HCT116 (cell line): Measurements from ENCODE around the gene MYL12B. TPM values are rescaled to one million over a fixed set of nuclear protein-coding genes. Genes with fewer than 3 reads are reported as not detected.

Experiments used
- ATAC-seq: fragments of 200-7000 bp; cut with Tn5 transposase; 2 replicates; pipeline ENCODE4 v1.9.1; 2020; ENCODE audit warnings: mild to moderate bottlenecking, moderate library complexity
- BruUV-seq: library from RNA; stranded (reverse); fragments of 400-500 nt; replicated peaks from 2 replicates; lab custom pipeline; 2021; lab: Mats Ljungman, UMichigan
- CTCF ChIA-PET: fragments of 300-600 bp; sonication (Branson Sonifier 250); formaldehyde crosslinking; loops from one replicate; lab custom pipeline; 2021; ENCODE audit warnings: antibody characterized with exemption; lab: Charles Lee
- POLR2A ChIA-PET: fragments of 300-600, 350-600 bp; sonication (Branson Sonifier 250); formaldehyde crosslinking; loops from one replicate; lab custom pipeline; 2021; ENCODE audit warnings: antibody characterized with exemption; lab: Charles Lee
- RAD21 ChIA-PET, 2 experiments: fragments of 300-600 bp; sonication (Branson Sonifier 250); formaldehyde crosslinking; loops; one replicate each; lab custom pipeline; 2023; ENCODE audit warnings: low total read pairs in 2 of 2; ENCODE audit not compliant: uncharacterized antibody in 2 of 2, unreplicated experiment in 2 of 2, low non-redundant PET in 1 of 2; lab: Charles Lee
- DNase-seq: peaks from one replicate; pipeline ENCODE4 v3.0.0-alpha.2; 2010; ENCODE audit warnings: low read depth, low spot score
- H2AFZ ChIP-seq: fragments of 200-600 bp; shearing (Covaris generic), sonication (generic); 2 replicates; pipeline ENCODE4 v1.6.1; 2017; ENCODE audit warnings: low read depth, mixed run types, mixed read lengths, antibody characterized with exemption, low read length; ENCODE audit not compliant: poor library complexity, severe bottlenecking
- H3K27ac ChIP-seq: 2 replicates; pipeline ENCODE4 v1.5.1; 2012; ENCODE audit warnings: low read depth, low read length
- H3K27me3 ChIP-seq: fragments of 200-600 bp; sonication (generic); 2 replicates; pipeline ENCODE4 v1.6.1; 2016; ENCODE audit warnings: mixed run types, low read length, mixed read lengths; ENCODE audit not compliant: insufficient read depth
- H3K36me3 ChIP-seq, 2 experiments: fragments of 200-500 bp in 1 of 2; fragments of 200-600 bp in 1 of 2; sonication (Bioruptor generic) in 1 of 2; sonication (generic) in 1 of 2; 2 replicates each; pipeline versions ENCODE4 v1.5.1 to v1.6.1; 2014 to 2016; ENCODE audit warnings: low read length in 2 of 2, inconsistent platforms in 1 of 2, mixed read lengths in 1 of 2, mixed run types in 1 of 2; ENCODE audit not compliant: insufficient read depth in 2 of 2, control insufficient read depth in 1 of 2
- H3K4me1 ChIP-seq, 2 experiments: fragments of 200-600 bp in 1 of 2; sonication (generic) in 1 of 2; 2 replicates each; pipeline versions ENCODE4 v1.5.1 to v1.6.1; 2012 to 2017; ENCODE audit warnings: low read length in 2 of 2, inconsistent platforms in 1 of 2, mild to moderate bottlenecking in 1 of 2, mixed read lengths in 1 of 2, mixed run types in 1 of 2, moderate library complexity in 1 of 2; ENCODE audit not compliant: insufficient read depth in 2 of 2, control insufficient read depth in 1 of 2
- H3K4me2 ChIP-seq: fragments of 200-600 bp; sonication (generic); 2 replicates; pipeline ENCODE4 v1.6.1; 2017; ENCODE audit warnings: mixed run types, low read length, mixed read lengths
- H3K4me3 ChIP-seq, 2 experiments: fragments of 200-600 bp in 1 of 2; sonication (generic) in 1 of 2; replicated peaks in 1 of 2; 2 replicates each; pipeline ENCODE4 v1.5.1; 2011 to 2016; ENCODE audit warnings: low read length in 2 of 2, control low read depth in 1 of 2, low read depth in 1 of 2, mild to moderate bottlenecking in 1 of 2, mixed read lengths in 1 of 2, mixed run types in 1 of 2
- H3K79me2 ChIP-seq: fragments of 200-600 bp; sonication (generic); 2 replicates; pipeline ENCODE4 v1.6.1; 2017; ENCODE audit warnings: mild to moderate bottlenecking, mixed run types, low read length, moderate library complexity, mixed read lengths; ENCODE audit not compliant: insufficient read depth
- H3K9ac ChIP-seq: fragments of 200-600 bp; sonication (generic); 2 replicates; pipeline ENCODE4 v1.6.1; 2016; ENCODE audit warnings: low read length, mixed read lengths
- H3K9me2 ChIP-seq: fragments of 200-600 bp; sonication (generic), shearing (Covaris generic); 2 replicates; pipeline ENCODE4 v1.6.1; 2017; ENCODE audit warnings: mixed run types, mild to moderate bottlenecking, moderate library complexity; ENCODE audit not compliant: insufficient read depth
- H3K9me3 ChIP-seq, 2 experiments: fragments of 200-500 bp in 1 of 2; fragments of 200-600 bp in 1 of 2; sonication (Bioruptor generic) in 1 of 2; sonication (generic) in 1 of 2; 2 replicates each; pipeline ENCODE4 v1.6.1; 2014 to 2017; ENCODE audit warnings: low read length in 2 of 2, mixed read lengths in 2 of 2, inconsistent platforms in 1 of 2, low read depth in 1 of 2, mild to moderate bottlenecking in 1 of 2, mixed run types in 1 of 2, moderate library complexity in 1 of 2; ENCODE audit not compliant: control insufficient read depth in 1 of 2, insufficient read depth in 1 of 2
- H4K20me1 ChIP-seq: fragments of 200-600 bp; sonication (generic), shearing (Covaris generic); 2 replicates; pipeline ENCODE4 v1.6.1; 2017; ENCODE audit warnings: mixed run types, mild to moderate bottlenecking, moderate library complexity; ENCODE audit not compliant: insufficient read depth
- CBX3 ChIP-seq: IDR thresholded peaks from 2 replicates; pipeline ENCODE4 v1.6.1; 2012; ENCODE audit warnings: low read depth
- EGR1 ChIP-seq: IDR thresholded peaks from 2 replicates; pipeline ENCODE4 v1.6.1; 2012; ENCODE audit warnings: low read depth
- JUND ChIP-seq: IDR thresholded peaks from 2 replicates; pipeline ENCODE4 v1.6.1; 2012
- POLR2A ChIP-seq: IDR thresholded peaks from 2 replicates; pipeline ENCODE4 v1.7.0; 2011; ENCODE audit warnings: borderline replicate concordance; ENCODE audit not compliant: insufficient read depth, insufficient read length; ENCODE audit errors: extremely low read depth
- POLR2AphosphoS5 ChIP-seq: IDR thresholded peaks from 2 replicates; pipeline ENCODE4 v1.6.1; 2011; ENCODE audit warnings: mild to moderate bottlenecking, low read depth, low read length, moderate library complexity
- SP1 ChIP-seq: IDR thresholded peaks from 2 replicates; pipeline ENCODE4 v1.6.1; 2012; ENCODE audit warnings: low read depth
- SRF ChIP-seq: IDR thresholded peaks from 2 replicates; pipeline ENCODE4 v1.6.1; 2012; ENCODE audit warnings: low read depth
- ZFX ChIP-seq: fragments of 450-650 bp; IDR thresholded peaks from 2 replicates; pipeline ENCODE4 v1.6.1; 2017
- intact Hi-C: fragments of 100-400 bp; cut with micrococcal nuclease; formaldehyde crosslinking; loops from 2 replicates; pipeline ENCODE4 v1.10.0; 2022
- total RNA-seq: library from RNA; stranded (reverse); gene quantifications from one replicate; pipeline ENCODE4 v1.2.1, GENCODE V29; 2021; ENCODE audit not compliant: unreplicated experiment
- TF ChIP-seq, protein P1 (sequence below): IDR thresholded peaks from 2 replicates; pipeline ENCODE4 v1.6.1; 2012
- TF ChIP-seq, protein P2 (sequence below): IDR thresholded peaks from 2 replicates; pipeline ENCODE4 v1.6.1; 2012; ENCODE audit warnings: low read depth
- TF ChIP-seq, protein P3 (sequence below): IDR thresholded peaks from 2 replicates; pipeline ENCODE4 v1.6.1; 2011; ENCODE audit warnings: mild to moderate bottlenecking, low read length, moderate library complexity; ENCODE audit not compliant: insufficient replicate concordance; ENCODE audit errors: extremely low read depth

The MYL12B gene
- total RNA-seq, 1 experiment from 2014 or later: 403 TPM

DNA sequence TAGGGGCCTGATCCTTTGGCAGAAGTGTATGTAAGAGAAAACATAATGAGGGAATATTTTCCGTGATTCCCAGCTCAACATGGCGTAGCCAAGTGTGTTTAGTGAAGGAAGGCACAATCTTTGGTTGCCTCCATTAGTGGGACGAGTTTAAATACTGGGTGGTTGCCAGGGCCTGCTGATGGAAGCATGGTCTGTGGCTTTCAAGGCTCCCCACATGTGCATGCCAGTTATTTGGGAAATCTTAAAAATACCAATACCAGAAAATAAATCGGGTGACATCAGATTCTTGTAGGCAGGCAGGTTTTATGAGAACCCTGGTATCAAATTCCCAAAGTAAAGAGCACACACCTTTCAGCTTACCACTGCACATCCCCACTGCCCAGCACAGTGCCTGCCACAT is 7.2 kb upstream of the MYL12B start:
- no peak overlapping the region for H2AFZ ChIP-seq
- H3K79me2 ChIP-seq: peaks cover 49% of the 10 kb centered on the region
- DNase-seq (no peak), ATAC-seq (no peak)
- H3K9me2 ChIP-seq: no peaks in the 10 kb centered on the region
- ChIA-PET RAD21 (no interaction called here), POLR2A (no interaction called here), CTCF (no interaction called here)
- no peak overlapping the region for H3K9ac ChIP-seq
- no peaks in the 10 kb centered on the region for H3K27me3 ChIP-seq
- no peaks in the 10 kb centered on the region for H4K20me1 ChIP-seq
- no TSS peak for BruUV-seq
- H3K4me2 ChIP-seq: no peak overlapping the region
- no peak overlapping the region for H3K27ac ChIP-seq
- no peak overlapping the region for H3K4me3 ChIP-seq
- no peaks in the 10 kb centered on the region for H3K9me3 ChIP-seq
- TF ChIP-seq ZFX (no peak), CBX3 (no peak), POLR2AphosphoS5 (no peak), POLR2A (no peak), SRF (no peak), JUND (no peak), EGR1 (no peak), SP1 (no peak)
- TF ChIP-seq, protein P1, sequence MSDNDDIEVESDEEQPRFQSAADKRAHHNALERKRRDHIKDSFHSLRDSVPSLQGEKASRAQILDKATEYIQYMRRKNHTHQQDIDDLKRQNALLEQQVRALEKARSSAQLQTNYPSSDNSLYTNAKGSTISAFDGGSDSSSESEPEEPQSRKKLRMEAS: no peak
- TF ChIP-seq, protein P2, sequence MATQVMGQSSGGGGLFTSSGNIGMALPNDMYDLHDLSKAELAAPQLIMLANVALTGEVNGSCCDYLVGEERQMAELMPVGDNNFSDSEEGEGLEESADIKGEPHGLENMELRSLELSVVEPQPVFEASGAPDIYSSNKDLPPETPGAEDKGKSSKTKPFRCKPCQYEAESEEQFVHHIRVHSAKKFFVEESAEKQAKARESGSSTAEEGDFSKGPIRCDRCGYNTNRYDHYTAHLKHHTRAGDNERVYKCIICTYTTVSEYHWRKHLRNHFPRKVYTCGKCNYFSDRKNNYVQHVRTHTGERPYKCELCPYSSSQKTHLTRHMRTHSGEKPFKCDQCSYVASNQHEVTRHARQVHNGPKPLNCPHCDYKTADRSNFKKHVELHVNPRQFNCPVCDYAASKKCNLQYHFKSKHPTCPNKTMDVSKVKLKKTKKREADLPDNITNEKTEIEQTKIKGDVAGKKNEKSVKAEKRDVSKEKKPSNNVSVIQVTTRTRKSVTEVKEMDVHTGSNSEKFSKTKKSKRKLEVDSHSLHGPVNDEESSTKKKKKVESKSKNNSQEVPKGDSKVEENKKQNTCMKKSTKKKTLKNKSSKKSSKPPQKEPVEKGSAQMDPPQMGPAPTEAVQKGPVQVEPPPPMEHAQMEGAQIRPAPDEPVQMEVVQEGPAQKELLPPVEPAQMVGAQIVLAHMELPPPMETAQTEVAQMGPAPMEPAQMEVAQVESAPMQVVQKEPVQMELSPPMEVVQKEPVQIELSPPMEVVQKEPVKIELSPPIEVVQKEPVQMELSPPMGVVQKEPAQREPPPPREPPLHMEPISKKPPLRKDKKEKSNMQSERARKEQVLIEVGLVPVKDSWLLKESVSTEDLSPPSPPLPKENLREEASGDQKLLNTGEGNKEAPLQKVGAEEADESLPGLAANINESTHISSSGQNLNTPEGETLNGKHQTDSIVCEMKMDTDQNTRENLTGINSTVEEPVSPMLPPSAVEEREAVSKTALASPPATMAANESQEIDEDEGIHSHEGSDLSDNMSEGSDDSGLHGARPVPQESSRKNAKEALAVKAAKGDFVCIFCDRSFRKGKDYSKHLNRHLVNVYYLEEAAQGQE: no peak
- TF ChIP-seq, protein P3, sequence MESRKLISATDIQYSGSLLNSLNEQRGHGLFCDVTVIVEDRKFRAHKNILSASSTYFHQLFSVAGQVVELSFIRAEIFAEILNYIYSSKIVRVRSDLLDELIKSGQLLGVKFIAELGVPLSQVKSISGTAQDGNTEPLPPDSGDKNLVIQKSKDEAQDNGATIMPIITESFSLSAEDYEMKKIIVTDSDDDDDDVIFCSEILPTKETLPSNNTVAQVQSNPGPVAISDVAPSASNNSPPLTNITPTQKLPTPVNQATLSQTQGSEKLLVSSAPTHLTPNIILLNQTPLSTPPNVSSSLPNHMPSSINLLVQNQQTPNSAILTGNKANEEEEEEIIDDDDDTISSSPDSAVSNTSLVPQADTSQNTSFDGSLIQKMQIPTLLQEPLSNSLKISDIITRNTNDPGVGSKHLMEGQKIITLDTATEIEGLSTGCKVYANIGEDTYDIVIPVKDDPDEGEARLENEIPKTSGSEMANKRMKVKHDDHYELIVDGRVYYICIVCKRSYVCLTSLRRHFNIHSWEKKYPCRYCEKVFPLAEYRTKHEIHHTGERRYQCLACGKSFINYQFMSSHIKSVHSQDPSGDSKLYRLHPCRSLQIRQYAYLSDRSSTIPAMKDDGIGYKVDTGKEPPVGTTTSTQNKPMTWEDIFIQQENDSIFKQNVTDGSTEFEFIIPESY: no peak
- TF ChIP-seq, all 23 proteins: peak for 0
- Histone ChIP-seq H3K4me1 (peaks cover 22 to 24% of the 10 kb centered on the region in 2 experiments), H3K36me3 (peaks cover 42 to 52% of the 10 kb centered on the region in 2 experiments; a peak in 3 of 4 replicates)
- intact Hi-C loops: no loop called here
